Measurements from ENCODE around the gene ZKSCAN4.

- TF ChIP-seq CTCF (IDR thresholded peaks at IDR 0.05) = no peak
- no peak for TF ChIP-seq EZH2 (IDR thresholded peaks at IDR 0.05; ENCODE audit: borderline replicate concordance, insufficient read depth, low read depth, low read length, poor library complexity, severe bottlenecking)
These were observed 25.6 kb downstream of the ZKSCAN4 start for GRCh38 chr6:28226460-28226859.
